ENCODE results near the gene C16orf78. TPM values are rescaled to one million over a fixed set of nuclear protein-coding genes. Genes with fewer than 3 reads are reported as not detected.

C16orf78 gene
- total RNA-seq, 6 experiments from 2014 or later: not detected

DNA sequence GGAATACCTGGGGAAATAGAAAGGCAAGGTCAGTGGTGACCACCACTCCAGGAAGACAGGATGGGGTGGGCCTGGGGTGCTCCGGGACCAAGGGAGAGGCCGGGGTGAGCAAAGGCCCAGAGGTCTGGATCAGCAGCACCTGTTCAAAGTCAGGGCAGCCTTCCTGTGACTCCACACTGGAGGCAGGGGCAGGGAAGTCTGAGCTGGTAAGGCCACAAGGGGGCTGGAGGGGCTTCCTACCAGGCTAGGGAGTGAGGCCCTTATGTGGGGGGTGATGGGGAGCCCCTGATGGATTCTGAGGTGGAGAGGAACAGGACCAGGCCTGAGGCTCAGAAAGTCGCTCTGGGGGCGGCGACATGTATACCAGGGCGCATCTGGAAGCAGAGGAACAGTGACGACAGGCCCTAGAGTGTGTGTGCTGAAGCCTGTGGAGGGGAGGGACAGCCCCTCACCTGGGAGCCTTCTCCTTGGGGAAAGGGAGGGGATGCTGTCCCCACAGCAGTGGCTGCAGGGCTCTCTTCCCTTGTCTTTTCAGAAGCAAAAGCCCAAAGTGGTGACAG, 3.7 kb downstream of the C16orf78 start:
- Mint-ChIP-seq H3K27me3 (ENCODE audit: insufficient read depth) (0 out of 2 replicates have a peak, but pooled peaks cover 2% of the 10 kb centered on the region), H3K27ac (no peak overlapping the region), H3K4me1 (ENCODE audit: low read depth) (no peaks in the 10 kb centered on the region), H3K4me3 (no peak overlapping the region), H3K36me3 (ENCODE audit: low read depth) (no peaks in the 10 kb centered on the region; the same call in 1 of the 2 replicates), H3K9me3 (peaks cover 18% of the 10 kb centered on the region)
- no peak for DNase-seq
- TF ChIP-seq, protein P1, sequence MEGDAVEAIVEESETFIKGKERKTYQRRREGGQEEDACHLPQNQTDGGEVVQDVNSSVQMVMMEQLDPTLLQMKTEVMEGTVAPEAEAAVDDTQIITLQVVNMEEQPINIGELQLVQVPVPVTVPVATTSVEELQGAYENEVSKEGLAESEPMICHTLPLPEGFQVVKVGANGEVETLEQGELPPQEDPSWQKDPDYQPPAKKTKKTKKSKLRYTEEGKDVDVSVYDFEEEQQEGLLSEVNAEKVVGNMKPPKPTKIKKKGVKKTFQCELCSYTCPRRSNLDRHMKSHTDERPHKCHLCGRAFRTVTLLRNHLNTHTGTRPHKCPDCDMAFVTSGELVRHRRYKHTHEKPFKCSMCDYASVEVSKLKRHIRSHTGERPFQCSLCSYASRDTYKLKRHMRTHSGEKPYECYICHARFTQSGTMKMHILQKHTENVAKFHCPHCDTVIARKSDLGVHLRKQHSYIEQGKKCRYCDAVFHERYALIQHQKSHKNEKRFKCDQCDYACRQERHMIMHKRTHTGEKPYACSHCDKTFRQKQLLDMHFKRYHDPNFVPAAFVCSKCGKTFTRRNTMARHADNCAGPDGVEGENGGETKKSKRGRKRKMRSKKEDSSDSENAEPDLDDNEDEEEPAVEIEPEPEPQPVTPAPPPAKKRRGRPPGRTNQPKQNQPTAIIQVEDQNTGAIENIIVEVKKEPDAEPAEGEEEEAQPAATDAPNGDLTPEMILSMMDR (IDR thresholded peaks at IDR 0.05): no peak

DNA sequence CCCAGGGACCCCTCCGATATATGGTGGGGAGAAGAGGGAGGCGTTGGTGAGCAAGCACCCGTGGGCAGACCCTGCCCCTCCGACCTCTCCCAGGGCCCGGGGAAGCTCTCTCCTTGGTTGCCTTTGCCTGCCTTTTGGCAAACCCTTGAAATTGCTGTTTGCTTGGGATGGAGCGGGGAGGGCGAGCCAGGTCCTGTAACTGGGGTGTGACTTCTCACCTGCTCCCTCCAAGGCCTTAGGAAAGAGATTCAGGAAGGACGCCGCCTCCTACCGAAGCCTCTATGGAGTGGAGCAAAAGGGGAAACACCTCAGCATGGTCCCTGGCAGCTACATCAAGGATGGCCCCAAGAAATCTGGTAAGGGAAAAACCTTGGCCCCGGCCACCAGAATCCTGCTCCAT, 4.6 kb downstream of the C16orf78 start:
- no peaks in the 10 kb centered on the region for H3K4me1 Mint-ChIP-seq (ENCODE audit: low read depth)
- 0 out of 2 replicates have a peak, but pooled peaks cover 2% of the 10 kb centered on the region for H3K27me3 Mint-ChIP-seq (ENCODE audit: insufficient read depth)
- H3K36me3 Mint-ChIP-seq (ENCODE audit: low read depth): no peaks in the 10 kb centered on the region
- no peak overlapping the region for H3K4me3 Mint-ChIP-seq
- no peak for DNase-seq
- TF ChIP-seq, protein P1 (IDR thresholded peaks at IDR 0.05): no peak
- no peak overlapping the region for H3K27ac Mint-ChIP-seq
- H3K9me3 Mint-ChIP-seq: peaks cover 25% of the 10 kb centered on the region

DNA sequence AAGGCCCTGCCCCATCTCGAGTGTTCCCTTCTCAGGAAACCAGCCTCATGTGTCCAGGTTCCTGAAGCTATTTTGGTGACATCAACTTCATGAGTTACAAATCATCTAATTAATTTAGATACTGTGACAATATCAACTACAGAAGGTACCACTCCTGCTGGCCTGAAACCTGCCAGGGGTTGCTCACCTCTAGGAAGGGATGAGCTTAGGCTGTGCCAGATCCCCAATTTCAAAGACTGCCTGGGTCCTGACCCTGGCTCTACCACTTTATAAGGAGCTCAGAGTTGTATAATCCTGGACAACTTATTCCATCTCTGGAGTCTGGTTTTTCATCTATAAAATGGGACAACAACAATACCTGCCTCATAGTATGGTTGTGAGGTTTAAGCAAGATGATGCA, 5.2 kb downstream of the C16orf78 start:
- no peak for DNase-seq
- no peaks in the 10 kb centered on the region for H3K36me3 Mint-ChIP-seq (ENCODE audit: low read depth)
- 0 out of 2 replicates have a peak, but pooled peaks cover 2% of the 10 kb centered on the region for H3K27me3 Mint-ChIP-seq (ENCODE audit: insufficient read depth)
- no peaks in the 10 kb centered on the region for H3K4me1 Mint-ChIP-seq (ENCODE audit: low read depth)
- H3K27ac Mint-ChIP-seq: no peak overlapping the region
- TF ChIP-seq, protein P1 (IDR thresholded peaks at IDR 0.05): no peak
- peaks cover 31% of the 10 kb centered on the region for H3K9me3 Mint-ChIP-seq
- H3K4me3 Mint-ChIP-seq: no peak overlapping the region

DNA sequence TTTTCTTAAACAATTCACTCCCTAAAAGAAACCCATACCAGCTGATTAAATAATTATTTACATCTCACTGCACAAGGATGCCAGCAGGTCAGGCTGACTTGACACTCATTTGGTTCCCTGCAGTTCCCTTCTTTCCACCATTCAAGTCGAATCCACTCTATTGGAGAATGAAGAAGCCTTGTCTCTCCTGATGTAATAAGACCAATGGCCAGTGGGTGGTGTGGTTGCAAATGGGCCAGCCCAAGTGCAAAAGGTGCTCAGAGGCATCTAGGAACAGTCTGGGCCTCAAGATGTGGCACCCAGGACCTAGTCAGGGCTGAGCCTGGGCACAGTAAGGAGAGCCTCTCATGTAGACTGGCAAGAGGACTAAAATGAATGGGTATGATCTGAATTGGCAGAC, 9.3 kb downstream of the C16orf78 start:
- Mint-ChIP-seq H3K4me1 (ENCODE audit: low read depth) (no peaks in the 10 kb centered on the region), H3K9me3 (peaks cover 38% of the 10 kb centered on the region), H3K27me3 (ENCODE audit: insufficient read depth) (0 out of 2 replicates have a peak, but pooled peaks cover 2% of the 10 kb centered on the region), H3K27ac (no peak overlapping the region), H3K4me3 (no peak overlapping the region), H3K36me3 (ENCODE audit: low read depth) (no peaks in the 10 kb centered on the region)
- no peak for DNase-seq
- TF ChIP-seq, protein P1 (IDR thresholded peaks at IDR 0.05): no peak

DNA sequence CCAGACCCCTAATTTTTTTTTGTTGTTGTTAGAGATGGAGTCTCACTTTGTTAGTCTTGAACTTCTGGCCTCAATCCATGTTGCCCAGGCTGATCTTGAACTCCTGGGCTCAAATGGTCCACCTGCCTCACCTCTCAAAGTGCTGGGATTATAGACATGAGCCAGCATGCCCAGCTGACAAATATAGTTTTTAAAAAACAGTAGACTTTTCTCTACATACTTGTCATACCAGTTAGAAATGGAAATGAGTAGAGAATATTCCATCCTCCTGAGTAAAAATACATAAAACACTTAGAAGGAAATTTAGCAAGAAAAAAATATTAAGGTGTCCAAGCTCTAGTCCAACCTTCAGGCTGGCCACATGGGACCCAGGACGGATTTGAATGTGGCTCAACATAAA, 21.4 kb downstream of the C16orf78 start:
- no peak for DNase-seq
- peaks cover 17% of the 10 kb centered on the region for H3K9me3 Mint-ChIP-seq
- TF ChIP-seq, protein P1 (IDR thresholded peaks at IDR 0.05): no peak
- no peak overlapping the region for H3K4me3 Mint-ChIP-seq
- H3K4me1 Mint-ChIP-seq (ENCODE audit: low read depth): no peaks in the 10 kb centered on the region
- no peaks in the 10 kb centered on the region; the same call in 1 of the 2 replicates for H3K27me3 Mint-ChIP-seq (ENCODE audit: insufficient read depth)
- H3K36me3 Mint-ChIP-seq (ENCODE audit: low read depth): no peaks in the 10 kb centered on the region
- H3K27ac Mint-ChIP-seq: no peak overlapping the region

Data from HFFc6 (cell line).